Vagina (tissue), 2 donors: ENCODE data around the gene TBL1X. TPM values are rescaled to one million over a fixed set of nuclear protein-coding genes. Genes with fewer than 3 reads are reported as not detected.
A peak's percentile ranks its signal among the peaks of the same experiment; 100 is the strongest.

Source experiments
- DNase-seq, 2 donors: peaks; one replicate each; pipeline ENCODE4 v3.0.0-alpha.2; 2017; ENCODE audit errors: extremely low spot score in 2 of 2
- H3K27ac ChIP-seq: fragments of 200-600 bp; sonication (generic); one replicate; pipeline ENCODE4 v1.5.1; 2019
- H3K27me3 ChIP-seq: fragments of 200-600 bp; sonication (generic); one replicate; pipeline ENCODE4 v1.5.1; 2019
- H3K36me3 ChIP-seq, 2 donors: fragments of 200-600 bp; sonication (generic); one replicate each; pipeline ENCODE4 v1.5.1; 2017 to 2019
- H3K4me1 ChIP-seq: fragments of 200-600 bp; sonication (generic); one replicate; pipeline ENCODE4 v1.5.1; 2019
- H3K4me3 ChIP-seq, 2 donors: fragments of 200-600 bp; sonication (generic); 1 replicate in 1 of 2; 2 replicates in 1 of 2; pipeline ENCODE4 v1.5.1; 2016 to 2019
- H3K9me3 ChIP-seq: fragments of 200-600 bp; sonication (generic); one replicate; pipeline ENCODE4 v1.5.1; 2019
- POLR2A ChIP-seq, 2 donors: fragments of 450-650 bp; IDR thresholded peaks; one replicate each; pipeline ENCODE4 v1.6.1; 2017; ENCODE audit warnings: antibody characterized with exemption in 2 of 2, mild to moderate bottlenecking in 2 of 2, moderate library complexity in 2 of 2
- POLR2AphosphoS5 ChIP-seq, 2 donors: sonication (generic); formaldehyde crosslinking; IDR thresholded peaks; one replicate each; pipeline ENCODE4 v1.9.0; 2017; ENCODE audit warnings: antibody characterized with exemption in 2 of 2, mild to moderate bottlenecking in 2 of 2, low read depth in 1 of 2; ENCODE audit not compliant: insufficient read depth in 1 of 2
- intact Hi-C: fragments of 100-400 bp; cut with DNase I; formaldehyde crosslinking; loops from one replicate; pipeline ENCODE4 v1.15.1; 2023
- total RNA-seq: library from RNA; depleted of rRNA; stranded (reverse); fragments of >200 nt; gene quantifications from one replicate; pipeline ENCODE4 v1.2.3, GENCODE V29; 2016
- TF ChIP-seq, protein P1 (sequence below), 3 experiments: fragments of 450-650 bp in 2 of 3; fragments of 200-600 bp in 1 of 3; sonication (generic) in 1 of 3; IDR thresholded peaks; one replicate each; pipeline ENCODE4 v1.5.1; 2017 to 2019; ENCODE audit warnings: antibody characterized with exemption in 3 of 3, mild to moderate bottlenecking in 2 of 3, moderate library complexity in 2 of 3

TBL1X gene
- total RNA-seq, 1 donor from 2014 or later: 41.3 TPM

DNA sequence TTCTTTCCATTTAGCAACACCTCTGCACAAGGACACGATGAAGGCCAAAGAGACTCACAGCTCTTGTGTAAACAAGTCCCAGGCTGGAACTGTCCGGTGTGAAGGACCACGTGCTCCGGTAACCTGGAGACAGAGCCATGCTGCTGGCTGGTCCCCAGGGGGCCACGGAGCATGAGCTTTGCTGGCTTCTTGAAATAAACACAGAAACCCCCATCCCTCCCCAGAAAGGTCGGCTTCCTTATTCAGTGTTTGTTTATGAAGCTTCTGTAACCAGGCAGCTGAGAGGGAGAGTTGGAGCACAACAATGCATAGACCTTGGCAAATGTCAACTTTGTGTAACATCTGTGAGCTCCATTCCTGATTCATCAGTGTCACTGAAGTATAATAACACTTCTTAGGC lies 191.4 kb downstream of the TBL1X start:
- Histone ChIP-seq H3K27ac (no peak overlapping the region), H3K36me3 (no peaks in the 10 kb centered on the region), H3K9me3 (no peaks in the 10 kb centered on the region), H3K27me3 (no peaks in the 10 kb centered on the region), H3K4me3 (no peak overlapping the region), H3K4me1 (no peaks in the 10 kb centered on the region)
- intact Hi-C loops: no loop called here
- DNase-seq: no peak
- TF ChIP-seq POLR2A (IDR thresholded peaks at IDR 0.05) (no peak), POLR2AphosphoS5 (IDR thresholded peaks at IDR 0.05; ENCODE audit: insufficient read depth in 1 of 2, low read depth in 1 of 2) (no peak)
- TF ChIP-seq, protein P1, sequence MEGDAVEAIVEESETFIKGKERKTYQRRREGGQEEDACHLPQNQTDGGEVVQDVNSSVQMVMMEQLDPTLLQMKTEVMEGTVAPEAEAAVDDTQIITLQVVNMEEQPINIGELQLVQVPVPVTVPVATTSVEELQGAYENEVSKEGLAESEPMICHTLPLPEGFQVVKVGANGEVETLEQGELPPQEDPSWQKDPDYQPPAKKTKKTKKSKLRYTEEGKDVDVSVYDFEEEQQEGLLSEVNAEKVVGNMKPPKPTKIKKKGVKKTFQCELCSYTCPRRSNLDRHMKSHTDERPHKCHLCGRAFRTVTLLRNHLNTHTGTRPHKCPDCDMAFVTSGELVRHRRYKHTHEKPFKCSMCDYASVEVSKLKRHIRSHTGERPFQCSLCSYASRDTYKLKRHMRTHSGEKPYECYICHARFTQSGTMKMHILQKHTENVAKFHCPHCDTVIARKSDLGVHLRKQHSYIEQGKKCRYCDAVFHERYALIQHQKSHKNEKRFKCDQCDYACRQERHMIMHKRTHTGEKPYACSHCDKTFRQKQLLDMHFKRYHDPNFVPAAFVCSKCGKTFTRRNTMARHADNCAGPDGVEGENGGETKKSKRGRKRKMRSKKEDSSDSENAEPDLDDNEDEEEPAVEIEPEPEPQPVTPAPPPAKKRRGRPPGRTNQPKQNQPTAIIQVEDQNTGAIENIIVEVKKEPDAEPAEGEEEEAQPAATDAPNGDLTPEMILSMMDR (IDR thresholded peaks at IDR 0.05): no peak

DNA sequence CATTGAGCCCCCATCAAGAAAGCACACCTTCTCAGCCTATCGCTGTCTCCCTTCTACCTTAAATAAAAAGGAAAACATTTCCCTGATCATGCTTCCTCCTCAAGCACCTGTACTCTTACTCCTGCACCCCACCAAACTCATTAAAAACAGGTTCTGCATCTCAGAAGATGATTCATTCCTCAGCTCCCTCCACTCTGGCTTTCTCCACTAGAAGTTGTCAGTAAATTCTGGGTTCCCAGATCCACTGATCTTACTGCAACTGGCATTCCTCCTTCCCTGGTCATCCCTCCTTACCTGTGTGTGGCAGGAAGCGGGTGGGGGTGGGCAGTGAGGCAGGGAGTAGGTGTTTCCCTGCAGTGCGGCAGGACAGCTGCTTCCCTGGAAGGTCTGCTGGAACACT lies 192.0 kb downstream of the TBL1X start:
- DNase-seq: no peak
- Histone ChIP-seq H3K27ac (no peak overlapping the region), H3K4me1 (no peaks in the 10 kb centered on the region), H3K36me3 (no peaks in the 10 kb centered on the region), H3K4me3 (no peak overlapping the region), H3K9me3 (no peaks in the 10 kb centered on the region), H3K27me3 (no peaks in the 10 kb centered on the region)
- intact Hi-C loops: no loop called here
- TF ChIP-seq, protein P1 (IDR thresholded peaks at IDR 0.05): no peak
- TF ChIP-seq POLR2AphosphoS5 (IDR thresholded peaks at IDR 0.05; ENCODE audit: insufficient read depth in 1 of 2, low read depth in 1 of 2) (no peak), POLR2A (IDR thresholded peaks at IDR 0.05) (no peak)

DNA sequence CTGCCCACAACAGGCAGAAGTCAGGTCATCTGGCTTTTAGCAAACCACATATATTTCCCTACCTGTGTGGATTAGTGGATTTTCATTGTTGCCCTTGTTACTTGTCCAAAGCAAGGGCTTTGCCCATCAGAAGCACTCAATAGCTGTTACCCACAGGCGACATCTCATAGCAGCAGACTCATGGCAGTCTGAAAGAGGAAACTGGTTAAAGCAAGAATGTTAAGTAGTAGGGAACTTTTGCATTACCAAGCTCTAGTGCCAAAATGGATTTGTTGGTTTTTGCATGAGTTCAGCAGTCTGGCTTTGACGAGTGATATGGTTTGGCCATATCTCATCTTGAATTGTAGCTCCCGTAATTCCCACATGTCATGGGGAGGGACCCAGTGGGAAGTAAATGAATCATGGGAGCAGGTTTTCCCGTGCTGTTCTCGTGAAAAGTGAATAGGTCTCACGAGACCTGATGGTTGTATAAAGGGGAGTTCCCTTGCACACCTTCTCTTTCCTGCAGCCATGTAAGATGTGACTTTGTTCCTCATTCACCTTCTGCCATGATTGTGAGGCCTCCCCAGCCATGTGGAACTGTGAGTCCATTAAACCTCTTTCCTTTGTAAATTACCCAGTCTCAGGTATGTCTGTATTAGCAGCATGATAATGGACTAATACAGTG lies 192.9 kb downstream of the TBL1X start:
- Histone ChIP-seq H3K4me3 (no peak overlapping the region), H3K27ac (no peak overlapping the region), H3K4me1 (no peaks in the 10 kb centered on the region), H3K27me3 (no peaks in the 10 kb centered on the region), H3K9me3 (no peaks in the 10 kb centered on the region), H3K36me3 (no peaks in the 10 kb centered on the region)
- TF ChIP-seq, protein P1 (IDR thresholded peaks at IDR 0.05): no peak
- TF ChIP-seq POLR2AphosphoS5 (IDR thresholded peaks at IDR 0.05; ENCODE audit: insufficient read depth in 1 of 2, low read depth in 1 of 2): no peak
- no peak for TF ChIP-seq POLR2A (IDR thresholded peaks at IDR 0.05)
- intact Hi-C loops: no loop called here
- DNase-seq: peak in 1 of 2 donors; percentile 61

DNA sequence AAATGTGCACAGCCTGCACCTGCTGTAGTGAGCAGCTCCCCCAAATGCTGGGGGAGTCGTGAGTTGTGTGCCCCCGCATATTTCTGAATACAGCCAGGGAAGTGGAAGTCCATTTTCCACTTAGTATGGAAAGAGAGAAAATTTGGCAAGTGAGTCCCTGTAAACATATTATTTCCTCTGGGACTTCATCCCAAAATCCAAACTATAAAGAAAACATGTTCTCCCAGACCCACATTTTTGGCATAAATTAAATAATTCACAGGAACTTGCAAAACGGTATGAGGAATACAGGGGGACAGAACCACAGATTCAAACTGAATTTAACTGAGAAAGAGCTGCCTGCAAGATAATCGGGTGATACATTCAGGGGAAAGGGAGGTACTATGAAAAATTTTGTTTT lies 193.6 kb downstream of the TBL1X start:
- no peak overlapping the region for H3K27ac ChIP-seq

More for the DNA sequence above, 193.6 kb downstream of the TBL1X start:
- Histone ChIP-seq H3K4me3 (no peak overlapping the region), H3K27me3 (no peaks in the 10 kb centered on the region), H3K9me3 (no peaks in the 10 kb centered on the region), H3K4me1 (no peaks in the 10 kb centered on the region), H3K36me3 (no peaks in the 10 kb centered on the region)
- TF ChIP-seq, protein P1 (IDR thresholded peaks at IDR 0.05): no peak
- TF ChIP-seq POLR2A (IDR thresholded peaks at IDR 0.05) (no peak), POLR2AphosphoS5 (IDR thresholded peaks at IDR 0.05; ENCODE audit: insufficient read depth in 1 of 2, low read depth in 1 of 2) (no peak)
- no peak for DNase-seq
- intact Hi-C loops: no loop called here
